Activated CD4-positive, alpha-beta memory T cell treated with anti-CD3 and anti-CD28 coated beads for 36 hours (primary cell): ENCODE results near the gene LSS. TPM values are rescaled to one million over a fixed set of nuclear protein-coding genes. Genes with fewer than 3 reads are reported as not detected.
"Not testable (repeated sequence)": the region's sequence is repeated elsewhere in the genome, so short reads cannot be mapped to it uniquely, and the experiment has no call there.

ENCODE experiments used
- CTCF ChIA-PET: fragments of 350-600 bp; sonication (Branson Sonifier 250); formaldehyde crosslinking; loops from one replicate; lab custom pipeline; 2021; ENCODE audit warnings: antibody characterized with exemption, inconsistent platforms; lab: Charles Lee
- POLR2A ChIA-PET: fragments of 350-600 bp; sonication (Branson Sonifier 250); formaldehyde crosslinking; loops from one replicate; lab custom pipeline; 2021; ENCODE audit warnings: antibody characterized with exemption; lab: Charles Lee
- DNase-seq: peaks from one replicate; pipeline ENCODE4 v3.0.0-alpha.2; 2020
- H3K27ac Mint-ChIP-seq: one replicate; pipeline ENCODE4 v1.8.0; 2021; ENCODE audit warnings: mixed read lengths
- H3K27me3 Mint-ChIP-seq: one replicate; pipeline ENCODE4 v1.8.0; 2021; ENCODE audit warnings: mixed read lengths
- H3K36me3 Mint-ChIP-seq: one replicate; pipeline ENCODE4 v1.8.0; 2021; ENCODE audit warnings: mixed read lengths
- H3K4me1 Mint-ChIP-seq: one replicate; pipeline ENCODE4 v1.8.0; 2021; ENCODE audit warnings: low read depth, mixed read lengths
- H3K4me3 Mint-ChIP-seq: one replicate; pipeline ENCODE4 v1.8.0; 2021; ENCODE audit warnings: mild to moderate bottlenecking, mixed read lengths
- H3K9me3 Mint-ChIP-seq: one replicate; pipeline ENCODE4 v1.8.0; 2021; ENCODE audit warnings: mixed read lengths
- intact Hi-C: fragments of 100-400 bp; cut with micrococcal nuclease; formaldehyde crosslinking; loops from one replicate; pipeline ENCODE4 v1.15.1; 2023
- total RNA-seq, 2 experiments: library from RNA; stranded (reverse); gene quantifications; one replicate each; pipeline ENCODE4 v1.2.3, GENCODE V29; 2021

The LSS gene
- total RNA-seq, 2 experiments from 2014 or later: 22.7 to 22.8 TPM

GRCh38 chr21:46223661-46224060, 4.9 kb downstream of the LSS start:
- peaks cover 17% of the 10 kb centered on the region for H3K4me1 Mint-ChIP-seq
- intact Hi-C loops, DNase-seq, CTCF ChIA-PET, POLR2A ChIA-PET, H3K27me3 Mint-ChIP-seq, H3K9me3 Mint-ChIP-seq, H3K4me3 Mint-ChIP-seq, H3K27ac Mint-ChIP-seq, H3K36me3 Mint-ChIP-seq: not testable (repeated sequence)

- Mint-ChIP-seq H3K27me3 (no peaks in the 10 kb centered on the region), H3K27ac (no peak overlapping the region), H3K4me3 (no peak overlapping the region), H3K9me3 (no peaks in the 10 kb centered on the region), H3K4me1 (peaks cover 17% of the 10 kb centered on the region), H3K36me3 (no peaks in the 10 kb centered on the region)
- intact Hi-C loops: no loop called here
- DNase-seq: no peak
- POLR2A ChIA-PET: no interaction called here
- CTCF ChIA-PET: no interaction called here
These were observed 5.4 kb downstream of the LSS start for GRCh38 chr21:46223217-46223616.

GRCh38 chr21:46222436-46223116, 6.0 kb downstream of the LSS start:
- H3K9me3 Mint-ChIP-seq: no peaks in the 10 kb centered on the region
- no peak overlapping the region for H3K27ac Mint-ChIP-seq
- H3K4me3 Mint-ChIP-seq: no peak overlapping the region
- intact Hi-C loops: no loop called here
- H3K4me1 Mint-ChIP-seq: peaks cover 11% of the 10 kb centered on the region
- CTCF ChIA-PET: no interaction called here
- no peaks in the 10 kb centered on the region for H3K36me3 Mint-ChIP-seq
- POLR2A ChIA-PET: no interaction called here
- DNase-seq: no peak
- H3K27me3 Mint-ChIP-seq: no peaks in the 10 kb centered on the region

GRCh38 chr21:46221664-46222435, 6.7 kb downstream of the LSS start:
- ChIA-PET POLR2A (no interaction called here), CTCF (no interaction called here)
- H3K27ac Mint-ChIP-seq: no peak overlapping the region
- no peak for DNase-seq
- H3K27me3 Mint-ChIP-seq: no peaks in the 10 kb centered on the region
- intact Hi-C loops: no loop called here
- no peaks in the 10 kb centered on the region for H3K36me3 Mint-ChIP-seq
- peaks cover 4% of the 10 kb centered on the region for H3K4me1 Mint-ChIP-seq
- no peak overlapping the region for H3K4me3 Mint-ChIP-seq
- no peaks in the 10 kb centered on the region for H3K9me3 Mint-ChIP-seq

- Mint-ChIP-seq H3K27ac (no peak overlapping the region), H3K9me3 (no peaks in the 10 kb centered on the region), H3K4me1 (no peaks in the 10 kb centered on the region), H3K27me3 (no peaks in the 10 kb centered on the region), H3K4me3 (no peak overlapping the region), H3K36me3 (no peaks in the 10 kb centered on the region)
- no peak for DNase-seq
- intact Hi-C loops: no loop called here
- POLR2A ChIA-PET: no interaction called here
- CTCF ChIA-PET: no interaction called here
These were observed 7.7 kb downstream of the LSS start for GRCh38 chr21:46220847-46221246.

- Mint-ChIP-seq H3K4me1 (no peaks in the 10 kb centered on the region), H3K9me3 (no peaks in the 10 kb centered on the region), H3K27ac (no peak overlapping the region), H3K27me3 (no peaks in the 10 kb centered on the region), H3K4me3 (no peak overlapping the region), H3K36me3 (no peaks in the 10 kb centered on the region)
- ChIA-PET CTCF (no interaction called here), POLR2A (no interaction called here)
- intact Hi-C loops: no loop called here
- DNase-seq: no peak
These were observed 8.2 kb downstream of the LSS start for GRCh38 chr21:46220275-46220810.

GRCh38 chr21:46219591-46220239, 8.9 kb downstream of the LSS start:
- Mint-ChIP-seq H3K27ac (no peak overlapping the region), H3K9me3 (no peaks in the 10 kb centered on the region), H3K36me3 (no peaks in the 10 kb centered on the region), H3K4me3 (no peak overlapping the region), H3K27me3 (no peaks in the 10 kb centered on the region), H3K4me1 (no peaks in the 10 kb centered on the region)
- ChIA-PET POLR2A (no interaction called here), CTCF (no interaction called here)
- DNase-seq: no peak
- intact Hi-C loops: no loop called here

- Mint-ChIP-seq H3K9me3 (no peaks in the 10 kb centered on the region), H3K36me3 (no peaks in the 10 kb centered on the region), H3K4me1 (no peaks in the 10 kb centered on the region), H3K4me3 (no peak overlapping the region), H3K27ac (no peak overlapping the region), H3K27me3 (no peaks in the 10 kb centered on the region)
- POLR2A ChIA-PET: no interaction called here
- no peak for DNase-seq
- CTCF ChIA-PET: no interaction called here
- intact Hi-C loops: no loop called here
These were observed 9.5 kb downstream of the LSS start for GRCh38 chr21:46218906-46219590.

GRCh38 chr21:46217511-46218196, 10.9 kb downstream of the LSS start:
- no peak overlapping the region for H3K27ac Mint-ChIP-seq
- POLR2A ChIA-PET: no interaction called here
- no peaks in the 10 kb centered on the region for H3K27me3 Mint-ChIP-seq
- no peak for DNase-seq
- intact Hi-C loops: no loop called here
- CTCF ChIA-PET: no interaction called here
- H3K4me1 Mint-ChIP-seq: no peaks in the 10 kb centered on the region
- H3K9me3 Mint-ChIP-seq: no peaks in the 10 kb centered on the region
- H3K4me3 Mint-ChIP-seq: no peak overlapping the region
- H3K36me3 Mint-ChIP-seq: no peaks in the 10 kb centered on the region

- intact Hi-C loops: no loop called here
- DNase-seq: no peak
- Mint-ChIP-seq H3K9me3 (no peaks in the 10 kb centered on the region), H3K27me3 (no peaks in the 10 kb centered on the region), H3K4me1 (no peaks in the 10 kb centered on the region), H3K4me3 (no peak overlapping the region), H3K27ac (no peak overlapping the region), H3K36me3 (no peaks in the 10 kb centered on the region)
- CTCF ChIA-PET: interaction anchor here (0.6 to 1.1 kb wide), 3 partner anchors 9 to 941 kb away, joined by 3 read pairs; no protein-coding TSS in a partner anchor
- POLR2A ChIA-PET: no interaction called here
These were observed 12.3 kb downstream of the LSS start for GRCh38 chr21:46216132-46216747.

- intact Hi-C loops: no loop called here
- CTCF ChIA-PET: interaction anchor here (0.6 to 0.9 kb wide), 2 partner anchors 72 to 176 kb away, joined by 3 read pairs; no protein-coding TSS in a partner anchor
- H3K27ac Mint-ChIP-seq: no peak overlapping the region
- no peaks in the 10 kb centered on the region for H3K4me1 Mint-ChIP-seq
- no peaks in the 10 kb centered on the region for H3K36me3 Mint-ChIP-seq
- no peak for DNase-seq
- POLR2A ChIA-PET: no interaction called here
- H3K4me3 Mint-ChIP-seq: no peak overlapping the region
- H3K9me3 Mint-ChIP-seq: no peaks in the 10 kb centered on the region
- H3K27me3 Mint-ChIP-seq: no peaks in the 10 kb centered on the region
These were observed 13.0 kb downstream of the LSS start for GRCh38 chr21:46215436-46216131.
